ENCODE results near the gene AHCYL1.

AHCYL1 gene

DNA sequence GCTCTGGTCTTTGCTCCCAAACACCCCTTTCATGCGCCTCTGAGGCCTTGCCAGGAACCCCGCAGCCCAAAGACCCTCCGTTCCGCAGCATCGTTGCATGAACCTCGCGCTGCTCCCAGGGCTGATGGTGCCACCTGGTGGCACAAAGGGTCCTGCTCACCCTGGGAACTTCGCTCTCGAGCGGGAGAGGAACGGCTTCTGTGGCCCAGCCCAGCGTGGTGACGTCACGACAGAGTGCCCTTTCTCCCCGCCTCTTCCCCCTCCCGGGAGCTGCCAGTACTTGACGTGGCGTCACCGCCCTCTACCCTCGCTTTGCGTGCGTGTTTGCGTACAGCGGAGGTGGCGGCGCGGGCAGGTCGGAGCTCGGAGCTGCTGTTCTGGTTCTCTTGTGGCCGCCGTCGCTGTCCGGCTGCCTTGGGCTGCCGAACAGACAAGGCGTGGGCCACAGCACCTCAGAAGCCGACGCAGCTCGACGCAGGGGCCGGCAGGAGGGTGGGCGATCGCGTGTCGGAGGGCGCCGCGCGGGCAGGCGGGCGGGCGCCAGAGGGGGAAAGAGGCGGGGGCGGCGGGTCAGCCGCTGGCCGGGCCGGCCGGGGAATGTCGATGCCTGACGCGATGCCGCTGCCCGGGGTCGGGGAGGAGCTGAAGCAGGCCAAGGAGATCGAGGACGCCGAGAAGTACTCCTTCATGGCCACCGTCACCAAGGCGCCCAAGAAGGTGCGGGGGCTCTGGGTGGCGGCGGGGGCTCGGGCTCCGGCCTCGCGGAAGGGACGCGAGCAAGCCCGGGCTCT lies at the start of gene AHCYL1:
TSS of gene AHCYL1 (plus strand) at position 310 of the 791 bp plus-strand sequence. CDS start at position 598, 288 bp downstream.
- TF ChIP-seq, protein P1, sequence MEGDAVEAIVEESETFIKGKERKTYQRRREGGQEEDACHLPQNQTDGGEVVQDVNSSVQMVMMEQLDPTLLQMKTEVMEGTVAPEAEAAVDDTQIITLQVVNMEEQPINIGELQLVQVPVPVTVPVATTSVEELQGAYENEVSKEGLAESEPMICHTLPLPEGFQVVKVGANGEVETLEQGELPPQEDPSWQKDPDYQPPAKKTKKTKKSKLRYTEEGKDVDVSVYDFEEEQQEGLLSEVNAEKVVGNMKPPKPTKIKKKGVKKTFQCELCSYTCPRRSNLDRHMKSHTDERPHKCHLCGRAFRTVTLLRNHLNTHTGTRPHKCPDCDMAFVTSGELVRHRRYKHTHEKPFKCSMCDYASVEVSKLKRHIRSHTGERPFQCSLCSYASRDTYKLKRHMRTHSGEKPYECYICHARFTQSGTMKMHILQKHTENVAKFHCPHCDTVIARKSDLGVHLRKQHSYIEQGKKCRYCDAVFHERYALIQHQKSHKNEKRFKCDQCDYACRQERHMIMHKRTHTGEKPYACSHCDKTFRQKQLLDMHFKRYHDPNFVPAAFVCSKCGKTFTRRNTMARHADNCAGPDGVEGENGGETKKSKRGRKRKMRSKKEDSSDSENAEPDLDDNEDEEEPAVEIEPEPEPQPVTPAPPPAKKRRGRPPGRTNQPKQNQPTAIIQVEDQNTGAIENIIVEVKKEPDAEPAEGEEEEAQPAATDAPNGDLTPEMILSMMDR (IDR thresholded peaks at IDR 0.05), result peak; percentile 93

DNA sequence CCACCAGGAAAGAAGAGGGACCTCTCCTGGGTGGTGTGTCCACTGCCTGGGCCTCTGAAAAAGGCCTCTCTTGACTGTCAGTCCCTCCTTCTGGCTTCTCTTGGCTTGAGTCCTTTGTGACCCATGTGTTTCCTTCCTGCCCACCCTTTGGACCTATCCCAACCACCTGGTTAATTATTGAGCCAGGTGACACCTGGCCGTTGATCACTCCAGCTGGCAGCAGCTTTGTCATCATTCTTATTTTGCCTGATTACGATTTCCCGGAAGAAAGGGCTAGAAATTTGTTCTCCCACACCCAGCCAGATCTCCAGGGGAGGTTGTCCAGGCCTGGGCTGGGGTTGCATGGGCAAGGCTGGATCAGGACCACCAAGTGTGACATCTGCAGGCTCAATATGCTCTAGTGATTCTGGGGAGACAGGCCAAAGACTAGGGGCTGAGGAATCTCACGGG lies 49.1 kb upstream of the AHCYL1 start:
- TF ChIP-seq, protein P1 (IDR thresholded peaks at IDR 0.05), result no peak

DNA sequence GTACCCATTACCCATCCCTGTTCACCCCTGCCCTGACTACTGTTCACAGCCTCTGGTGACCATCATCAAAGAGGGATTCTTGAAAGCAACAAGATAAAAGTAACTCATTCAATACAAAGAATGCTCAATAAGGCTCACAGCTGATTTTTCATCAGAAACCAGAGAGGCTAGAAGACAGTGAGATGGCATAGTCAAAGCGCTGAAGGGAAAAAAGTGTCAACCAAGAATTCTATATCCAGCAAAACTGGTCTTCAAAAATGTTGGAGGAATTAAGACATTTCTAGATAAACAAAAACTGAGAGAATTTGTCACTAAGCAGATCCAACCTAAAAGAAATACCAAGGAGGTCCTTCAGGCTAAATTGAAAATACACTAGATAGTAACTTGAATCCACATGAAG lies 46.8 kb upstream of the AHCYL1 start:
- TF ChIP-seq, protein P1 (IDR thresholded peaks at IDR 0.05), result no peak

DNA sequence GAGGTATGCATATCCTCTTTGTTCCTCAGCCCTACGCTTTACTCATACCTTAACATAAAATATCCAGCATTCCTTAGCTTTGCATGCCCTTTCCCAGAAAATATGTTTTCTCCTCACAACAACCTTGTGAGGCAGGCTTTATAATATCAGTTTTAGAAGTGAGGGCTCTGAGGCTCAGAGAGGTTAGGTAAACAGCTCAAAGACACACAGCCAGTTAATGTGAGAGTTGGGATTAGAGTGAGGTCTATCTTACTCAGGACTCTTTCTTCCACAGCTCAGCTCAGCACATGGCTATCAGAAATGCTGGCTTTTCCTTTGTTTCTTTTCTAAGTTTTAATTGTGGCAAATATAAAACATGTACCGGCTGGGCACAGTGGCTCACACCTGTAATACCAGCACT lies 46.0 kb upstream of the AHCYL1 start:
- TF ChIP-seq, protein P1 (IDR thresholded peaks at IDR 0.05), result no peak

DNA sequence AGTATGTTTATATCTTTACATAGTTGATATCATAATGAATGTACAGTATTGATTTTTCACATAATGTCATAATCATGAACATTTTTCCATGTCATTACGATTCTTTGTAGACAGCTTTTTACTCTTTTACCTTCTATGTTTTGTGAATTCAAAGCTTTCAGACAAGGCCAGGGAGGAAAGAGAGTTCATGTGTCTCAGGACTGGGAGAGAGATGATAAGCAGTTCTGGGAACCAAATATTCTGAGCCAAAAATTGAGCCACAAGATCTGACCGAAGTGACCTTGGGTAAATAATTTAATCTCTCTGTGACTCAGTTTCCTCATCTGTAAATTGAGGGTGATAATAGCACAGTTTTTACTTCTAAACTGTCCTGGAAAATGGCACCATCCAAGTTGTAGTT lies 42.1 kb upstream of the AHCYL1 start:
- TF ChIP-seq, protein P1 (IDR thresholded peaks at IDR 0.05), result no peak

DNA sequence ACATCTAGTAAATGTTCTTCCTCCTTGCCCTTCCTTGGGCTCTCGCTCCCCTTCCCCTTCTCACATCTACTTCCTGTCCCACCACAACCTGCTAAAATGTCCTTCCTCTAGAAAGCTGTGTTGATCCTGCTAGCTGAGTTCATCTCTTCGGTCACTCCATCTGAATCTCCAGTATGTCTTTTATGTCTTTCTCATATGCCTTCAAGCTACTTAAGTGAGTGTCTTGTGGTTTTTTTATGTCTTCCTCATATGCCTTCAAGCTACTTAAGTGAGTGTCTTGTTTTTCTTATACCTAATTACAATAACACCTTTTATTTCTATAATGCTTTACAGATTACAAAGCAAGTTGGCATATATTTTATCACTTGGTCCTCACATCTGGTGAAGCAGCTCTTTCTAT lies 40.0 kb upstream of the AHCYL1 start:
- TF ChIP-seq, protein P1 (IDR thresholded peaks at IDR 0.05), result no peak

DNA sequence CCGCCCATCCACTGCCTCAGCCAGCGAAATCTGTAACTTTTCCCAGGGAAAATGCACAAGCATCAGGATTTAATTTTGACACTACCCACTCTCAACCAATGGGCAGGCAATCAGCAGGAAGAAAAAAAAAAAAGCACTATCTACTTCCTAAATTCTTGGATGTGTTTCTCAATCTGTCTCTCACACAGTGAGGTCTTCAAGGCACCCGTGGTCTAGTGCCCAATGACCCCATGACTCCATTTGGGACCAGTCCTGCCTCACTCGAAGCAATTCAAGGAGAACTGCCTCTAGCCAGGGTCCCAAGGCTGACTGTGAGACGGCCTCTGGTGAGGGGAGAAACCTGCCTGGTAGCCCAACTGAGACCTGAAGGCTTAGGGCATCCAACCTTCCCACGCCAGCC lies 38.1 kb upstream of the AHCYL1 start:
- TF ChIP-seq, protein P1 (IDR thresholded peaks at IDR 0.05), result no peak

Measured in LNCAP (cell line).